GM23248 (cell line): Measurements from ENCODE around the gene ARHGEF37. TPM values are rescaled to one million over a fixed set of nuclear protein-coding genes. Genes with fewer than 3 reads are reported as not detected.

Experiments
- DNase-seq: peaks from one replicate; pipeline ENCODE4 v3.0.0-alpha.2; 2015
- H2AFZ ChIP-seq: fragments of 200-600 bp; sonication (generic); 2 replicates; pipeline ENCODE4 v1.6.1; 2016; ENCODE audit warnings: antibody characterized with exemption
- H3F3A ChIP-seq: fragments of 200-600 bp; sonication (generic); 2 replicates; pipeline ENCODE4 v1.6.1; 2016; ENCODE audit warnings: mild to moderate bottlenecking, antibody characterized with exemption, mixed run types; ENCODE audit not compliant: insufficient read depth
- H3K27ac ChIP-seq: fragments of 200-600 bp; sonication (generic); 2 replicates; pipeline ENCODE4 v1.5.1; 2016; ENCODE audit warnings: mild to moderate bottlenecking
- H3K27me3 ChIP-seq: fragments of 200-600 bp; sonication (generic); replicated peaks from 2 replicates; pipeline ENCODE4 v1.6.1; 2016; ENCODE audit warnings: mild to moderate bottlenecking; ENCODE audit not compliant: insufficient read depth
- H3K36me3 ChIP-seq: fragments of 200-600 bp; sonication (generic); 2 replicates; pipeline ENCODE4 v1.6.1; 2016; ENCODE audit warnings: low read depth, mild to moderate bottlenecking
- H3K4me1 ChIP-seq: fragments of 200-600 bp; sonication (generic); 2 replicates; pipeline ENCODE4 v1.6.1; 2016; ENCODE audit warnings: mild to moderate bottlenecking; ENCODE audit not compliant: insufficient read depth
- H3K4me2 ChIP-seq: fragments of 200-600 bp; sonication (generic); one replicate; pipeline ENCODE4 v1.6.1; 2016; ENCODE audit warnings: mild to moderate bottlenecking; ENCODE audit not compliant: unreplicated experiment
- H3K4me3 ChIP-seq: fragments of 200-600 bp; sonication (generic); 2 replicates; pipeline ENCODE4 v1.5.1; 2016; ENCODE audit warnings: mild to moderate bottlenecking
- H3K79me2 ChIP-seq: fragments of 200-600 bp; sonication (generic); 2 replicates; pipeline ENCODE4 v1.6.1; 2016; ENCODE audit warnings: mild to moderate bottlenecking; ENCODE audit not compliant: insufficient read depth
- H3K9ac ChIP-seq: fragments of 200-600 bp; sonication (generic); 2 replicates; pipeline ENCODE4 v1.6.1; 2016; ENCODE audit warnings: mild to moderate bottlenecking
- H3K9me2 ChIP-seq: fragments of 200-600 bp; sonication (generic); 2 replicates; pipeline ENCODE4 v1.6.1; 2016; ENCODE audit warnings: mixed run types, mild to moderate bottlenecking, moderate library complexity; ENCODE audit not compliant: insufficient read depth
- H3K9me3 ChIP-seq: fragments of 200-600 bp; sonication (generic); one replicate; pipeline ENCODE4 v1.6.1; 2017; ENCODE audit warnings: low read depth
- H4K20me1 ChIP-seq: fragments of 200-600 bp; sonication (generic); 2 replicates; pipeline ENCODE4 v1.6.0; 2016; ENCODE audit not compliant: insufficient read depth
- EZH2 ChIP-seq: fragments of 200-600 bp; sonication (generic); IDR thresholded peaks from 2 replicates; pipeline ENCODE4 v1.6.1; 2018; ENCODE audit warnings: antibody characterized with exemption, mild to moderate bottlenecking; ENCODE audit not compliant: insufficient read depth, poor library complexity, severe bottlenecking
- EZH2phosphoT487 ChIP-seq: fragments of 200-600 bp; sonication (generic); IDR thresholded peaks from 2 replicates; pipeline ENCODE4 v1.6.1; 2018; ENCODE audit warnings: antibody characterized with exemption, moderate library complexity, mild to moderate bottlenecking, low read depth; ENCODE audit not compliant: insufficient read depth
- WGBS, 2 experiments: methylation state at CpG; one replicate each; pipeline ENCODE4 v1.1.6; 2015 to 2017; ENCODE audit warnings: low lambda C conversion rate in 2 of 2, low coverage in 1 of 2; ENCODE audit errors: missing lambda C conversion rate in 2 of 2; 5-methylcytosine and 5-hydroxymethylcytosine counted together
- in situ Hi-C: fragments of 300-500 bp; cut with MboI; formaldehyde crosslinking; loops from 2 replicates; pipeline ENCODE4 v1.15.0; 2020
- polyA plus RNA-seq: library from polyadenylated mRNA; unstranded; fragments of >200 nt; fragmentation: Nextera tagmentation; extraction: Ambion mirVana; gene quantifications from 2 replicates; pipeline ENCODE4 v1.2.1, GENCODE V29; 2016
- total RNA-seq: library from RNA; depleted of rRNA; stranded (reverse); fragments of >200 nt; shearing (Covaris generic); gene quantifications from 2 replicates; pipeline ENCODE4 v1.2.3, GENCODE V29; 2014

Gene ARHGEF37
- total and polyA plus RNA-seq, 2 experiments from 2014 or later = 0.51 to 0.97 TPM

GRCh38 chr5:149604321-149604720 is 23.0 kb downstream of the ARHGEF37 start:
- 100% methylated on average over 1 of the region's 1 CpG for WGBS, 2 experiments
- in situ Hi-C loops = no loop called here
- Histone ChIP-seq H3K9ac (no peak overlapping the region), H3K4me3 (no peak overlapping the region), H4K20me1 (no peaks in the 10 kb centered on the region), H3K27ac (no peak overlapping the region), H2AFZ (no peak overlapping the region), H3F3A (peaks cover 5% of the 10 kb centered on the region; the same call in 1 of the 2 replicates), H3K9me3 (no peaks in the 10 kb centered on the region), H3K4me1 (peaks cover 11% of the 10 kb centered on the region), H3K79me2 (no peaks in the 10 kb centered on the region), H3K36me3 (no peaks in the 10 kb centered on the region), H3K27me3 (no peaks in the 10 kb centered on the region), H3K9me2 (no peaks in the 10 kb centered on the region), H3K4me2 (no peak overlapping the region)
- TF ChIP-seq EZH2 = no peak
- no peak for TF ChIP-seq EZH2phosphoT487
- DNase-seq = no peak

- WGBS, 2 experiments = 44 to 48% methylated on average over 5 of the region's 5 CpGs
- H2AFZ ChIP-seq = no peak overlapping the region; the same call in 1 of the 2 replicates
These were observed 24.2 kb downstream of the ARHGEF37 start for GRCh38 chr5:149605354-149605997.

DNA sequence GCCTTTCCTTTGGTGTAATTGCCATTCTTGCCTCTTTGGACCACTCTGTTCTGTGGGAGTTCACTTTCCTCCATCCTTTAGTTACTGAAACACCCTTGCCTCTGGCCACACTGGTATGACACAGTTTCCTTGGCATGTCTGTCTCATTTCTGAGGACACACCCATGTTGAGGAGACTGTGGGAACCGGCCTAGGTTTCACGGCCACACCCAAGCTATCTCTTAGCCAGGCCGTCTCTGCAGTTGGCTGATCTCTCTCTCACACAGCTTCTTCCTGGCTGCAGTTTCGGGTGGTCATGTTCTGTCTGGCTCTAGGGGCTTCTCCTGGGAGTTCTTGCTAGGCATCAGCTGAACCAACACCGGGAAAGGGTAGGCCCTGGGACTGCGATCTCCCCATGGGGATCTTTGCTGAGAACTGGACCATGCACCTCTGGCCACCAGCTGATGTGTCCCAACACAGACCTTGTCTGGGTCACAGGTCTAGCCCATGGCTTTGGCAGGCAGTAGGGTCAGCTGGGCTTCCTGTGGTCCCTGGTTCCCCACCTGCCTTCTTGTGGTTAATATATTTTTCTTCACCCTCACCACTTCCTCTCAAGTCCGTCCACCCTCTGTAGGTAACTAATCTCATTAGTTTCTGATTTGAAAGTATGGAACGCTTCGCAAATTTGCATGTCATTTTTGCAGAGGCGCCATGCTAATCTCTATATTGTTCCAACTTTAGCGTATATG is 24.9 kb downstream of the ARHGEF37 start:
- WGBS, 2 experiments = 57 to 61% methylated on average over 11 of the region's 11 CpGs
- no peaks in the 10 kb centered on the region for H3K79me2 ChIP-seq
- H3K9me2 ChIP-seq = no peaks in the 10 kb centered on the region
- no peaks in the 10 kb centered on the region for H3K9me3 ChIP-seq
- peaks cover 5% of the 10 kb centered on the region; the same call in 1 of the 2 replicates for H3F3A ChIP-seq
- DNase-seq = peak; percentile 99
- peaks cover 11% of the 10 kb centered on the region for H3K4me1 ChIP-seq
- no peaks in the 10 kb centered on the region for H4K20me1 ChIP-seq
- no peaks in the 10 kb centered on the region for H3K36me3 ChIP-seq
- no peak for TF ChIP-seq EZH2
- TF ChIP-seq EZH2phosphoT487 = no peak
- H3K4me2 ChIP-seq = peak overlapping the region; percentile 31
- H3K27me3 ChIP-seq = no peaks in the 10 kb centered on the region
- in situ Hi-C loops = no loop called here
- peak overlapping the region; percentile 43; the same call in 1 of the 2 replicates for H2AFZ ChIP-seq
- peak overlapping the region; percentile 82 for H3K27ac ChIP-seq
- no peak overlapping the region for H3K4me3 ChIP-seq
- peak overlapping the region; percentile 57 for H3K9ac ChIP-seq

More at GRCh38 chr5:149605354-149605997, 24.2 kb downstream of the ARHGEF37 start:
- Histone ChIP-seq H3K4me2 (peak overlapping the region; percentile 31), H3K9me2 (no peaks in the 10 kb centered on the region), H3K9ac (peak overlapping the region; percentile 57), H4K20me1 (no peaks in the 10 kb centered on the region), H3K79me2 (no peaks in the 10 kb centered on the region), H3K27me3 (no peaks in the 10 kb centered on the region), H3K4me1 (peaks cover 11% of the 10 kb centered on the region), H3K9me3 (no peaks in the 10 kb centered on the region), H3K27ac (peak overlapping the region; percentile 82), H3K4me3 (no peak overlapping the region), H3F3A (peaks cover 5% of the 10 kb centered on the region; the same call in 1 of the 2 replicates), H3K36me3 (no peaks in the 10 kb centered on the region)
- peak; percentile 54 for DNase-seq
- in situ Hi-C loops = no loop called here
- TF ChIP-seq EZH2 (no peak), EZH2phosphoT487 (no peak)

GRCh38 chr5:149608936-149609545 is 27.7 kb downstream of the ARHGEF37 start:
- H3K27ac ChIP-seq = peak overlapping the region; percentile 37
- no peak for TF ChIP-seq EZH2phosphoT487
- TF ChIP-seq EZH2 = no peak
- H3K4me1 ChIP-seq = peaks cover 11% of the 10 kb centered on the region
- no peaks in the 10 kb centered on the region for H4K20me1 ChIP-seq
- in situ Hi-C loops = no loop called here
- no peaks in the 10 kb centered on the region for H3K9me3 ChIP-seq
- H3K4me2 ChIP-seq = no peak overlapping the region
- H3K27me3 ChIP-seq = no peaks in the 10 kb centered on the region
- peak; percentile 37 for DNase-seq
- H3K36me3 ChIP-seq = no peaks in the 10 kb centered on the region
- no peak overlapping the region for H3K9ac ChIP-seq
- no peaks in the 10 kb centered on the region for H3K79me2 ChIP-seq
- H3K9me2 ChIP-seq = no peaks in the 10 kb centered on the region
- 83 to 89% methylated on average over 4 of the region's 4 CpGs for WGBS, 2 experiments
- H2AFZ ChIP-seq = no peak overlapping the region
- H3K4me3 ChIP-seq = no peak overlapping the region
- H3F3A ChIP-seq = peaks cover 5% of the 10 kb centered on the region; the same call in 1 of the 2 replicates
